GM18870 (cell line): ENCODE data around the gene TJP1.
"Not testable (repeated sequence)": the region's sequence is repeated elsewhere in the genome, so short reads cannot be mapped to it uniquely, and the experiment has no call there.

Experiments used
- ATAC-seq: cut with Tn5 transposase; IDR thresholded peaks from one replicate; pipeline ENCODE4 v1.9.1; 2021; ENCODE audit warnings: moderate library complexity; ENCODE audit not compliant: unreplicated experiment

Gene TJP1

DNA sequence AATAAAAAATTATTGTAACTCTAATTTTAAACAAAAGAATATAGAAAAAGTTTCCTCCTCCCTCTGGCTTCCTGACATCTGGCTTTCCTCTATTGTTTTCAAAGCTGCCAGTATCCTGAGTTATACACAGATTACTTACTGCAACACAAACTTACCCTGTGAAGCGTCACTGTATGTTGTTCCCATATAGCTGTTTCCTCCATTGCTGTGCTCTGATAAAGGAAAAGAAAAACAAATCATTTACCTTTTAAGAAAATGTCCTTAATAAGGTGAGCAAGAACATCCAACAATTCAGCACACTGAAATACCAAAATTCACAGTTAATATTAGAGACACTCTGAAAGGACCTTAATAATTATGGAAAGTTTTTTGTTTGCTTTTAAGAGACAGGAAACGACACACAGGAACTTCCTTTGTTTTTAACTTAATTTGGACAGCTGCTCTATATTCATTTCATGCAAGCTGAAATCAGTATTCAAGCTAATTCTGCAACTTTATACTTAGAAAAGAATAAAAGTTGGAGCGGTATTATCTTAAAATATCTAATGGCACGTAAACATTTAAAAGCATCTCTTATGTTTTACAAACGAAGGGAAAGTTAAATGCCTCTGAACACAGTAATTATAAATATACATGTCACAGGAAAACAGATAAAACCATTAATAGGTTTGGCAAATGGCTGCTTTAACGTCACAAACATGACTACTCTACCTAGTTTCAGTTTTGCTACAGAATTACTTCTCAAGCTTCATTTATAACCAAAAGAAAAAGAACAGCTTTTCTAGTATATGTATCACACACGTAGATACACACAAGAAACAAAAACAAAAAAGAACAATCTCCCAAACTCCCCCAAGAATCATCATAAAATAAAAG, 21.5 kb downstream of the TJP1 start:
- no peak for ATAC-seq

DNA sequence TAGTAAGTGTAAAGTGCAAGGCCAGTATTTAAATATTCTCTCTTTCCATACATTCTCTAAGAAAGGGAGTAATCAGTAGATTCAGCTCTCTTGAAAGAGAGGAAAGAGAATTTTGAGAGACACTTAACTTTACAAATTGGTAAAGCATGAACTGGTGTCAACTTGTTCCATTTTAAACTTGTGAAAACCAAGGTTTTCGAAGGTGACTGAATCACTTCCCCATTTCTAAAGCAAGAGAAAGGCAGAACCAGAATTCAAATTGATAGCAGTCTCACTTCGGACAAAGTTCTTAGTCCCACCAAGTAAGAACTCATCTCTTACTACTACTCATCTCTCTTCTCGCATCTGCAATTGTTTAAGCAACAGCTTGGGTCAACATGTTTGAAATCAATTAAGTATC, 22.4 kb downstream of the TJP1 start:
- ATAC-seq: no peak

DNA sequence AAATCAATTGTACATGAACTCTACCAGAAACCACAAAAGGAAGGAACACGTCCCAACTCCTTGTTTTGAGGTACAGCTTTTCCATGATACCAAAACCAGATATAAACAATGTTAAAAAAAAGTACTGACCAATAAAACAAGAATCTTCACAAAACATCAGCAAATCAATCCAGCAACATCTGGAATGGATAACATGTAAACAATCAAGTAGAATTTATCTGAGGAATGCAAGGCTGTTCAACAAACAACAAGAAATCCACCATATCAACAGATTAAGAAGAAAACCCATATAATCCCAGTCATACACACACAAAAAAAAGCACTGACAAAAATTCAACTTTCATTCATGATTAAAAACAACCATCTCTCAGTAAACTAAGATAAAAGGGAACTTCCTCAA, 26.7 kb downstream of the TJP1 start:
- ATAC-seq: no peak

DNA sequence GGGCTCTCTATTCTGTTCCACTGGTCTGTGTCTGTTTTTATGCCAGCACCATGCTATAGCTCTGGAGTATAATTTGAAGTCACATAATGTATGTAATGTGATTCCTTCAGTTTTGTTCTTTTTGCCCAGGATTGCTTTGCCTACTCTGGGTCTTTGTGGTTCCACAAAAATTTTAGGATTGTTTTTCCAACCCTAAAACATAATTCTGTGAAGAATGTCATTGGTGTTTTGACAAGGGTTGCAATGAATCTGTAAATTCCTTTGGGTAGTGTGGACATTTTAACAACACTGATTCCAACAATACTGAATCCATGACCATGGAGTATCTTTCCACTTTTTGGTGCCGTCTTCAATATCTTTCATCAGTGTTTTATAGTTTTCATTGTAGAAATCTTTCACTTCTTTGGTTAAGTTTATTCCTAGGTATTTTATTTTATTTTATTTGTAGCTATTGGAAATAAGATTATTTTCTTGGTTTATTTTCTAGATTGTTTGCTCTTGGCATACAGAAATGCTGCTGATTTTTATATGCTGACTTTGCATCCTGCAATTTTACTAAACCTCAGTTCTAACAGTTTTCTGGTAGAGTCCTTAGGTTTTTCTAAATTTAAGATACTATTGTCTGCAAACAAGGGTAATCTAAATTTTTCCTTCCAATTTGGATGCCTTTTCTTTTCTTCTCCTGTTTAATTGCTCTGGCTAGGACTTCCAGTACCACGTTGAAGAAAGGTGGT, 29.7 kb downstream of the TJP1 start:
- no peak for ATAC-seq

DNA sequence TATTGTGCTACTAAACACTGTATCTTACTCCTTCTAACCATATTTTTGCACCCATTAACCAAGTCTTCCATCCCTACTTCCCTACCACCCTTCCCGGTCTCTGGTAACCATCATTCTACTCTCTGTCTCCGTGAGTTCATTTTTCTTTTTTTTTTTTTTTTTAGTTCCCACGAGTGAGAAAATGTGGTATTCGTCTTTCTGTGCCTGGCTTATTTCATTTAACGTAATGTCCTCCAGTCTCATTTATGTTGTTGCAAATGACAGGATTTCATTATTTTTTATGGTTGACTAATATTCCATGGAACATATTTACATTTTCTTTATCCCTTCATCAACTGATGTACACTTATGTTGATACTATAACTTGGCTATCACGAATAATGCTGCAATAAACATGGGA, 31.7 kb downstream of the TJP1 start:
- no peak for ATAC-seq

DNA sequence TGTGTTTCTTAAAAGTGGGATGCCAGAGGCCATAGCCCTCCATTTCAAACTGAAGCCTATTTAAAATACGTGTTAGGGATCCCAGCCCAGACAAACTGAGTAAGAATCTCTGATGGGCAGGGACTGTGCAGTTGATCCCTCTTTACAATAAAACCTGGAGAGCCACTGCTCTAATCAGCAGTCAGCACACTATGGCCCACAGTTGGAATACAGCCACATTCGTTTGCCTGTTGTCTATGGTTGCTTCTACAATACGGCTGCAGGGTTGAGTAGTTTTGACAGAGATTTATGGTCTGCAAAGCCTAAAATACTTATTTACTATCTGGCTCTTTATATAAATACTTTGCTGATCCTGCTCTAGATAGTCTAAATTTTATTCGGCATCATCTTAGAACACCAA, 32.4 kb downstream of the TJP1 start:
- no peak for ATAC-seq

DNA sequence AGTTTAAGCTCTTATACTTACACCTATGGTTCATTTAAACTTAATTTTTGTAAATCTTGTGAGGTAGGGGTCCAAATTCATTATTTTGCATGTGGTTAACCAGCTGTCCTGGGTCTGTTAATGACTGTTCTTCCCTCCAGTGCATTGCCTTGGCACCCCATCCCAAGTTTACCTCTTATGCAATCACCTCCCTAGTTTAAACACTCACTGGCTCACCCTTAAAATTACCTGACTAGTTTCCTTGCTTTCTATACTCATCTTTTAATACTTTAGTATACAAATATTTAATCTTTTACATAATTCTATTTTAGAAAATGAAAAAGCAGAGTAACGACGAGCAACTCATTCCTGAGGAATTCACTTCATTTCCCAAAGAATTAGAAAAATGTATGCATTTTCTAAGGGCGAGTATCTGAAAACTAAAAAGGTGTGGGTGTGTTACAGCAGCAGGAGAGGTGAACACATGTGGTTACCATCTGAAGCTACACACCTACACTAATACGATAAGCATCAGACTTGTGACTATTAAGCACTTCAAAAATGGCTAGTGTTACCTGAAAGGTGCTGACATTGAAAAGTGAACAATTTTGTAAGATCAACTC, 33.7 kb downstream of the TJP1 start:
- no peak for ATAC-seq

DNA sequence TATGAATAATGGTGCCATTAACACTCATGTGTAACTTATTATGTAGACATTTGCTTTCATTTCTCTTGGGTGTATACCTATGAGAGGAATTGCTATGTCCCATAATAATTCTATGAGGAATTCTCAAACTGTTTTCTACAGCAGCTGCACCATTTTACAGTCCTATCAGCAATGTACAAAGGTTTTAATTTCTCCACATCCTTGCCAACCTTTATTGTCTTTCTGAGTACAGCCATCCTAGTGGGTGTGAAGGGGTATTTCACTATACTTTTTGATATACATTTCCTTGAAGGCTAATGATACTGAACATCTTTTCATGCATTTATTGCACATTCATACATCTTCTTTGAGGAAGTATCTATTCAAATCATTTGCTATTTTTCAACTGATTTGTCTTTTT, 34.5 kb downstream of the TJP1 start:
- ATAC-seq: no peak

DNA sequence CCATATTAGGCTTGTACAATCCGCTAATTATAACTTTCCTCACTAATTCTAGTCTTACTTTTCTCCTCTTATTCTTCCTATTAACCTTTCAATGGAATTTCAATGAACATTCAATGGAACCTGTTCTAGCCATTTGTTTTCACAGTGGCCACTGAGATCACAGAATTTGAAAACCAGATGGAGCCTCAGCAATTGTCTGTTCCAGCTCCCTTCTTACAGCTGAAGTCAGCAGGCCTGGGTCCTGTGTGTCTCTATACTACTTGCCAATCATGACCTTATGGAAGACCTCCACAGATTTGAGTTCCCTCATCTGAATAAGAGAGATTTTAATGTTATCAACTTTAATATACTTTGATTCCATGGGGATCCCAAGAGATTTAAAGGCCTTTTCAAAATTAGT, 36.6 kb downstream of the TJP1 start:
- ATAC-seq: no peak

DNA sequence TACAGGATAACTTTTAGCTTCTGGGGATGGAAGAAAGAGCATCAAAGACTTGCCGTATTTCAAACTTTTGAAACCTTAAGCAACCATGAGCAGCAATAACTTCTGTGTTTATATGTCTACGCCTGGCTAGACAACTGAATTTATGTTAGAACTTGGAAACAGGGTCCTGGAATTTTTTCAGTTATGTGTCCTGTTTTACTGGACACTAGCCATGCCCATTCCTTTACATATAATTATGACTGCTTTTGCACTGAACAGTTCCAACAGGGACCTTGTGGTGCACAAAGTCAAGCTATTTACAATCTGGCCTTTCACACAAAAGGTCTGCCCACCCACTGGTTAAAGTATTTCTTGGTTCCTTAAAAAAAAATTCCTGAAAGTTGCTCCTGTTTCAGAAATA, 37.1 kb downstream of the TJP1 start:
- ATAC-seq: no peak

DNA sequence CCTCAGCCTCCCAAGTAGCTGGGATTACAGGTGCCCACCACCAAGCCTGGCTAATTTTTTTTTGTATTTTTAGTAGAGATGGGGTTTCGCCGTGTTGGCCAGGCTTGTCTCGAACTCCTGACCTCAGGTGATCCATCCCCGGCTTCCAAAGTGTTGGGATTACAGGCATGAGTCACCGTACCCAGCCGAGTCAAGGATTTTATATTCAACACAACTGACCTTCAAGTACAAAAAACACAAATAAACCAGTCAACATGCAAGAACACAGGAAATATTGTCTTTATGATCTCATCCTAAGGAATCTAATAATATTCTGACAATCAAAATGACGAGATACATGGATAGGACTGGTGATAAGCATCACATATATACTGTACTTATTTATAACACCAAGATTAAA, 37.9 kb downstream of the TJP1 start:
- no peak for ATAC-seq

DNA sequence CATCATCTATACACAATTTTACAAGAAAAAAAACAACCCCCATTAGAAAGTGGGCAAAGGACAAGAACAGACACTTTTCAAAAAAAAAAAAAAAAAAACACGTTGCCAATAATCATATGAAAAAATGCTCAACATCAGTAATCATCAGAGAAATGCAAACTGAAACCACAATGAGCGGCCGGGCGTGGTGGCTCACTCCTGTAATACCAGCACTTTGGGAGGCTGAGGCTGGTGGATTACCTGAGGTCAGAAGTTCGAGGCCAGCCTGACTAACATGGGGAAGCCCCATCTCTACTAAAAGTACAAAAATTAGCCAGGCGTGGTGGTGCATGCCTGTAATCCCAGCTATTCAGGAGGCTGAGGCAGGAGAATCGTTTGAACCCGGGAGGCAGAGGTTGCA, 39.5 kb downstream of the TJP1 start:
- ATAC-seq: not testable (repeated sequence)

DNA sequence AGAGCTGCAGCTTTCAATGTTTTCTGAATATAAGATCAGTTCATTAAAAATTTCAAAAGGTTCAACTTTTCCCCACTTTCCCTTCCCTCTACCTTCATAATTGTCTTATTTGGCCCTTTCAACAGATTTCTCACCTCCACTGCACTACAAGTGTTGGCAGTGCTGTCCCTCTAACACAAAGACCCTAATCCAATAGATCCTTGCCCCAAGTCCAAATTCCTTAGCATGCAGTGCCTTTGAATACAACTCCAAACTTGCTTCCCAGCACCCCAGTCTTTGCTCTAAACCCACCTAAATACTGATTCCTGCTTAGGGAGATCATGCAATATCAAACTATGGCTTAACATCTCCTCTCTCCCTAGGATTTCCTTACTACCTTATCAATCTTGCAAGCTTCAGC, 43.9 kb downstream of the TJP1 start:
- ATAC-seq: no peak

DNA sequence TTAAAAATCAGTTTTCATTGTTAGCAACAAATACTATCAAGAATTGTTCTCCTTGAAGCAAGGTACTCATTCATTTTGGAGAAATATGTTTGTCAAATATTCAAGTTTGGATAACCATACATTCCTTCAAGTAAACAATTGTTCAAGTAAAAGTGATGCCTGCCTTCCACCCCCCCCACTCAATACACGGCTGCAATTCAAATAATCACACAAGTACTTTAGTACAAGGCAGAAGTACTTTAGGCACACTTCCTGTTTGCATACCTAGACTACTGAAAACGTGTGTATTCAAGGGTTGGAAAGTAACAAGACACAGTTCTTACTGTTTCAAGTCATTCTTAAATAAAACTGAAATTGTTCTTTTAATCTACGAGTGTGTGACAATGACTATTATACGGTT, 45.4 kb downstream of the TJP1 start:
- no peak for ATAC-seq

DNA sequence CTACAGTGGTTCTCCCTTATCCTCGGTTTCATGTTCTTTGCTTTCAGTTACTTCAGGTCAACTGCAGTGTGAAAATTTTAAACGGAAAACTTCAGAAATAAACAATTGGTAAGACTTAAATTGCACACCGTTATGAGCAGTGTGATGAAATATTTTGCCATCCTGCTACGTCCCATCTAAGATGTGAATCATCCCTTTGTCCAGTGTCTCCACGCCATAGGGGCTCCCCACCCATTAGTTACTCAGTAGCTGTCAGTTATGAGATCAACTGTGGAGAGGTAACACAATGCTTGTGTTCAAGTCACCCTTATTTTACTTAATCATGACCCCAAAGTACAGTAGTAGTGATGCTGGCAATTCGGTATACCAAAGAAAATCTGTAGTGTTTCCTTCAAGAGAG, 47.4 kb downstream of the TJP1 start:
- no peak for ATAC-seq

DNA sequence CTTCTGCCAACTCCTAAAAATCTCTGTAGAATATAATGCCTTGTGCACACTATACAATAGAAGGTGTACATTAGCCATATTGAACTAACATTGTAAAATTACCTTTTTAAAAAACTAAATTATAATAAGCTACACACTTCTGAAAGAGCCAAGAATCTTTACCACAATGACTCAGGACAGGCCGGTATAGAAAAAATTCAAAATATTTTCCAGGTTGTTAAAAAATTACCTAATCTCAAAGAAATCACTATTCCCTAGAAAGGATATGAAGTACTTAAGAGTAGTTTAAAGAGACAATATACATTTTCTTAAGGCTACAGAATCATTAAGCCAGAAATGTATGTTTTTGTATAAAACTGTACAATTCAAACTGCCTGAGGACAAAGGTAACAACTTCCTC, 48.5 kb downstream of the TJP1 start:
- no peak for ATAC-seq

DNA sequence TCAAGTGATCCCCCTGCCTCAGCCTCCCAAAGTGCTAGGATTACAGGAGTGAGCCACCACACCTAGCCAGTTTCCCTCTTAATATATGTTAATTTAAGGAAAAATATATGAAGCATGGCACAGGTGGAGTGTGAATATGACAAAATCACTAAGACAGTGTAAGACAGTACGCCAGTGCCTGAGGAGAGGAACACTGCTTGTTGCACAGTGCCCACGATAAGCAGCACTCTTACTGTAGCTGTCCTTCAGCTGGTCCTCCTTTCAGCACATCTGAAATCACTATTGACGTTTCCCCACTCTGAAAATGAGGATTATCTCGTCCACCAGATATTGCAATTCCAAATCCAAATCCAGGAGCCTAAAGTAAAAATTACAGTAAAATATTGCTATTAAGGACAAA, 49.3 kb downstream of the TJP1 start:
- ATAC-seq: no peak

DNA sequence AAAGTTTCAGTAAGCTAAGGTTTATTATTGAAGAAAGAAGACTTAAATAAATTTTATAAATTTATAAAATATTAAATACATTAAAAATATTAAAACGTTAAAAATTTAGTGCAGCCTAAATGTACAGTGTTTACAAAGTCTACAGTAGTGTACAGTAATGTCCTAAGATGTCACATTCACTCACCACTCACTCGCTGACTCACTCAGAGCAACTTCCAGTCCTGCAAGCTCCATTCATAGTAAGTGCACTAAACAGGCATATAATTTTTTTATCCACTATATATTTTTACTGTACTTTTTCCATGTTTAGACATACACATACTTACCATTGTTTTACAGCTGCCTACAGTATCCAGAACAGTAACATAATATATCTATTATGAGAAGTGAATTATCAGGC, 51.5 kb downstream of the TJP1 start:
- no peak for ATAC-seq

DNA sequence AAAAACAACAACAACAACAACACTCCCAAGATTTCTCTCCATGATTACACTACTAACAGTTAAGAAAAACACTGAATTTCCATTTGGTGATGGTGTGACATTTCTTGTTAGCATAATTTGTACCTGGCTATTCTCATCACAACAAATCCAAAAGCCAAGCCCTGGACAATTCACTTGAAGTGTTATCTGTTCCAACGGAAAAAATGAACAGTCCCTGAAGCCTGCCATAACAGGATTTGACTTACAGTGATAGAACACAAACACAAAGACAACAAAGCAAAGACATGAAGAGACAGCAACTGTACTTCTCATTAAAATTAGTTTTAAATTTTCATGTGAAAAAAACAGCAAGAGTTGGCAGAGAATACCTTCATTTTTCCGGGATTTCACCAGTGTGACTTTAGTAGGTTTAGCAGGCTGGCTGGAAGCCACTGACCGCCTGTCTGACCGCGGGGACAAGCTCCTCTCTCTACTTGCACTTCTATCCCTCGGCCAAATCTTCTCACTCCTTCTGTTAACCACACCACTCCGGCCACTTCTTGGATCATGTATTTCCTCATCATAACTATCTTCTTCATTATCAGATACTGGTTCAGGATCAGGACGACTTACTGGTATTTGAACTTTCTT, 56.3 kb downstream of the TJP1 start:
- no peak for ATAC-seq

DNA sequence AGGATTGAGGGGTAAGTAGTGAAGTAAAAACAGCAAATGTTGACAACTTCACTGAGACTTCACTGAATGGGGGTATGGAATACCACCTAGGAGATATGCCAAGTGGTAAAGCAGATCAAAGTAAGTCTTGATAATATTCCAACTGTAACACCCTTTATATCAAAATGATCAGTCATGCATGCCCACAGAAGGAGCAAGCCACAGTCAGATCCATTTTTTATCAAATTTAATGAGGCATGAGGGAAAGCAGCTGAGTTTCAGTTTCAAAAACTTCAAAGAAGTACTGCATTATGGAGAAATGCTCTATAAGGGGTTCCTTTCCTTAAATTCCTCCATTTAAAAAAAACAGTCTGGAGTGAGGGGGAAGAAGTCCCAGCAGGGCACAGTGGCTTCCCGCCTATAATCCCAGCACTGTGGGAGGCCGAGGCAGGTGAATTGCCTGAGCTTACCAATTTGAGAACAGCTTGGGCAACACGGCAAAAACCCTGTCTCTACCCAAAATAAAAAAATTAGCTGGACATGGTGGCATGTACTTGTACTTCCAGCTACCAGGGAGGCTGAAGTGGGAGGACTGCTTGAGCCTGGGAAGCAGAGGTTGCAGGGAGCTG, 56.9 kb downstream of the TJP1 start:
- no peak for ATAC-seq

DNA sequence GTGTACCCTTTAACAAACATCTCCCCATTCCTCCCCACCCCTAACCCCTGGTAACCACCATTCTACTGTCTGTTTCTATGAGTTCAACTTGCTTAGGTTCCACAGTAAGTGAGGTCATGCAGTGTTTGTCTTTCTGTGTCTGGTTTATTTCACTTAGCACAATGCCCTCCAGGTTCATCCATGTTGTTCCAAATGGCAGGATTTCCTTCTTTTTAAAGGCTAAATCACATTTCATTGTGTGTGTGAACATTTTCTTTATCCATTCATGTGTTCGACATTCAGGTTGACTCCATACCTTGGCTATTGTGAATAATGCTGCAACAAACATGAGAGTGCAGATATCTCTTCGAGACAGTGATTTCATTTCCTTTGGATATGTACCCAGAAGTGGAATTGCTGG, 62.7 kb downstream of the TJP1 start:
- ATAC-seq: no peak
